ENCODE measurements around the gene PSMB3. TPM values are rescaled to one million over a fixed set of nuclear protein-coding genes. Genes with fewer than 3 reads are reported as not detected.

PSMB3 gene
- total RNA-seq, 2 experiments from 2014 or later = 231 to 348 TPM

GRCh38 chr17:38773258-38773657, 20.7 kb downstream of the PSMB3 start:
- H3K4me2 ChIP-seq (ENCODE audit: low read length) = no peak overlapping the region
- no peaks in the 10 kb centered on the region for H3K9me2 ChIP-seq (ENCODE audit: insufficient read depth, low read length)
- no peaks in the 10 kb centered on the region for H3K79me2 ChIP-seq (ENCODE audit: insufficient read depth, low read depth, low read length)
- H3K36me3 ChIP-seq (ENCODE audit: insufficient read depth, low read length) = peaks cover 87% of the 10 kb centered on the region
- ChIA-PET POLR2A (no interaction called here), CTCF (ENCODE audit: unreplicated experiment) (no interaction called here)
- no peak for TF ChIP-seq EZH2phosphoT487 (IDR thresholded peaks at IDR 0.05; ENCODE audit: borderline replicate concordance, low read depth, low read length)
- TF ChIP-seq CTCF (conservative IDR thresholded peaks at IDR 0.05; ENCODE audit: low read length) = no peak
- no peaks in the 10 kb centered on the region for H3K4me1 ChIP-seq (ENCODE audit: insufficient read depth, low read length, poor library complexity, severe bottlenecking)
- intact Hi-C loops (cut with micrococcal nuclease; ENCODE audit: unreplicated experiment) = no loop called here
- H3K9me3 ChIP-seq (ENCODE audit: low read length) = no peaks in the 10 kb centered on the region
- BruUV-seq (replicated peaks) = no TSS peak
- H3K27ac ChIP-seq (ENCODE audit: low read depth, low read length, poor library complexity, severe bottlenecking) = no peak overlapping the region
- no peaks in the 10 kb centered on the region for H4K20me1 ChIP-seq (ENCODE audit: insufficient read depth, low read length)
- DNase-seq (ENCODE audit: low spot score) = no peak
- no peak overlapping the region for H3K4me3 ChIP-seq (ENCODE audit: low read depth, low read length, poor library complexity, severe bottlenecking)
- H2AFZ ChIP-seq (ENCODE audit: low read length) = no peak overlapping the region

GRCh38 chr17:38777641-38778250, 25.2 kb downstream of the PSMB3 start:
- no TSS peak for BruUV-seq (replicated peaks)
- H3K9me2 ChIP-seq (ENCODE audit: insufficient read depth, low read length) = no peaks in the 10 kb centered on the region
- intact Hi-C loops (cut with micrococcal nuclease; ENCODE audit: unreplicated experiment) = no loop called here
- ChIA-PET CTCF (ENCODE audit: unreplicated experiment) (no interaction called here), POLR2A (interaction anchor here (0.6 kb wide), 1 partner anchor 1066 kb away, joined by 3 read pairs; no protein-coding TSS in a partner anchor)
- H2AFZ ChIP-seq (ENCODE audit: low read length) = no peak overlapping the region
- H4K20me1 ChIP-seq (ENCODE audit: insufficient read depth, low read length) = no peaks in the 10 kb centered on the region
- H3K4me1 ChIP-seq (ENCODE audit: insufficient read depth, low read length, poor library complexity, severe bottlenecking) = no peaks in the 10 kb centered on the region
- no peaks in the 10 kb centered on the region for H3K79me2 ChIP-seq (ENCODE audit: insufficient read depth, low read depth, low read length)
- H3K4me2 ChIP-seq (ENCODE audit: low read length) = no peak overlapping the region
- no peak for TF ChIP-seq EZH2phosphoT487 (IDR thresholded peaks at IDR 0.05; ENCODE audit: borderline replicate concordance, low read depth, low read length)
- DNase-seq (ENCODE audit: low spot score) = no peak
- H3K4me3 ChIP-seq (ENCODE audit: low read depth, low read length, poor library complexity, severe bottlenecking) = no peak overlapping the region
- no peak overlapping the region for H3K27ac ChIP-seq (ENCODE audit: low read depth, low read length, poor library complexity, severe bottlenecking)
- peaks cover 93% of the 10 kb centered on the region for H3K36me3 ChIP-seq (ENCODE audit: insufficient read depth, low read length)
- H3K9me3 ChIP-seq (ENCODE audit: low read length) = no peaks in the 10 kb centered on the region

GRCh38 chr17:38779965-38780752, 27.6 kb downstream of the PSMB3 start:
- peaks cover 91% of the 10 kb centered on the region for H3K36me3 ChIP-seq (ENCODE audit: insufficient read depth, low read length)
- H3K4me3 ChIP-seq (ENCODE audit: low read depth, low read length, poor library complexity, severe bottlenecking) = no peak overlapping the region
- BruUV-seq (replicated peaks) = no TSS peak
- no peak for DNase-seq (ENCODE audit: low spot score)
- no peaks in the 10 kb centered on the region for H3K79me2 ChIP-seq (ENCODE audit: insufficient read depth, low read depth, low read length)
- no peaks in the 10 kb centered on the region for H3K4me1 ChIP-seq (ENCODE audit: insufficient read depth, low read length, poor library complexity, severe bottlenecking)
- H3K9me3 ChIP-seq (ENCODE audit: low read length) = no peaks in the 10 kb centered on the region
- TF ChIP-seq EZH2phosphoT487 (IDR thresholded peaks at IDR 0.05; ENCODE audit: borderline replicate concordance, low read depth, low read length) (no peak), CTCF (conservative IDR thresholded peaks at IDR 0.05; ENCODE audit: low read length) (no peak)
- ChIA-PET POLR2A (no interaction called here), CTCF (ENCODE audit: unreplicated experiment) (no interaction called here)
- no peak overlapping the region for H3K4me2 ChIP-seq (ENCODE audit: low read length)
- no peak overlapping the region for H3K27ac ChIP-seq (ENCODE audit: low read depth, low read length, poor library complexity, severe bottlenecking)
- intact Hi-C loops (cut with micrococcal nuclease; ENCODE audit: unreplicated experiment) = no loop called here
- no peak overlapping the region for H2AFZ ChIP-seq (ENCODE audit: low read length)
- no peaks in the 10 kb centered on the region for H4K20me1 ChIP-seq (ENCODE audit: insufficient read depth, low read length)
- H3K9me2 ChIP-seq (ENCODE audit: insufficient read depth, low read length) = no peaks in the 10 kb centered on the region
